Trophoblast cell (in vitro differentiated cells and primary cell): ENCODE measurements around the gene FGF6.

ENCODE experiments used
- DNase-seq, 2 donors: peaks; one replicate each; pipeline ENCODE4 v3.0.0-alpha.2; 2016
- H2AFZ ChIP-seq: 2 replicates; pipeline ENCODE4 v1.6.1; 2013; ENCODE audit warnings: low read length, moderate library complexity, mild to moderate bottlenecking; ENCODE audit not compliant: insufficient read depth, poor library complexity
- H2AK5ac ChIP-seq: 2 replicates; pipeline ENCODE4 v1.6.1; 2013; ENCODE audit warnings: mild to moderate bottlenecking, low read length
- H2BK120ac ChIP-seq: 2 replicates; pipeline ENCODE4 v1.6.1; 2013; ENCODE audit warnings: low read length, mild to moderate bottlenecking, moderate library complexity; ENCODE audit not compliant: insufficient read depth, poor library complexity
- H2BK12ac ChIP-seq: 2 replicates; pipeline ENCODE4 v1.6.1; 2013; ENCODE audit warnings: mild to moderate bottlenecking, low read length, moderate library complexity
- H2BK5ac ChIP-seq: 2 replicates; pipeline ENCODE4 v1.6.1; 2013; ENCODE audit warnings: low read length, low read depth, moderate library complexity, mild to moderate bottlenecking; ENCODE audit not compliant: poor library complexity
- H3K14ac ChIP-seq: 2 replicates; pipeline ENCODE4 v1.6.1; 2013; ENCODE audit warnings: mild to moderate bottlenecking, low read length
- H3K18ac ChIP-seq: 2 replicates; pipeline ENCODE4 v1.6.1; 2013; ENCODE audit warnings: mild to moderate bottlenecking, low read length
- H3K23ac ChIP-seq: 2 replicates; pipeline ENCODE4 v1.6.1; 2013; ENCODE audit warnings: low read length
- H3K27ac ChIP-seq: 2 replicates; pipeline ENCODE4 v1.5.1; 2013; ENCODE audit warnings: low read depth, mild to moderate bottlenecking, inconsistent platforms, low read length, moderate library complexity
- H3K27me3 ChIP-seq: 2 replicates; pipeline ENCODE4 v1.6.1; 2013; ENCODE audit warnings: inconsistent platforms, mild to moderate bottlenecking, low read length, moderate library complexity; ENCODE audit not compliant: insufficient read depth
- H3K36me3 ChIP-seq, 2 experiments: 1 replicate in 1 of 2; 2 replicates in 1 of 2; pipeline ENCODE4 v1.6.1; 2013; ENCODE audit warnings: low read length in 2 of 2, mild to moderate bottlenecking in 2 of 2, moderate library complexity in 1 of 2; ENCODE audit not compliant: insufficient read depth in 2 of 2, control insufficient read depth in 1 of 2
- H3K4ac ChIP-seq: 2 replicates; pipeline ENCODE4 v1.6.1; 2013; ENCODE audit warnings: low read depth, mild to moderate bottlenecking, low read length, moderate library complexity
- H3K4me1 ChIP-seq, 2 experiments: 1 replicate in 1 of 2; 2 replicates in 1 of 2; pipeline ENCODE4 v1.6.1; 2013; ENCODE audit warnings: low read length in 2 of 2, mild to moderate bottlenecking in 2 of 2, moderate library complexity in 1 of 2; ENCODE audit not compliant: insufficient read depth in 2 of 2, control insufficient read depth in 1 of 2
- H3K4me2 ChIP-seq: 2 replicates; pipeline ENCODE4 v1.6.1; 2013; ENCODE audit warnings: inconsistent platforms, mild to moderate bottlenecking, low read length, moderate library complexity
- H3K4me3 ChIP-seq: 2 replicates; pipeline ENCODE4 v1.5.1; 2013; ENCODE audit warnings: mild to moderate bottlenecking, low read depth, low read length, inconsistent platforms
- H3K79me1 ChIP-seq: one replicate; pipeline ENCODE4 v1.6.1; 2013; ENCODE audit warnings: low read length
- H3K79me2 ChIP-seq: 2 replicates; pipeline ENCODE4 v1.6.1; 2013; ENCODE audit warnings: low read length, mild to moderate bottlenecking; ENCODE audit not compliant: control insufficient read depth, insufficient read depth, poor library complexity
- H3K9ac ChIP-seq: 2 replicates; pipeline ENCODE4 v1.6.1; 2013; ENCODE audit warnings: mild to moderate bottlenecking, low read length
- H3K9me3 ChIP-seq: 2 replicates; pipeline ENCODE4 v1.6.1; 2013; ENCODE audit warnings: low read depth, mild to moderate bottlenecking, control low read depth, inconsistent platforms, low read length; ENCODE audit not compliant: insufficient read depth
- H4K12ac ChIP-seq: 2 replicates; pipeline ENCODE4 v1.6.1; 2013; ENCODE audit warnings: low read depth, mild to moderate bottlenecking, low read length, moderate library complexity
- H4K8ac ChIP-seq: 2 replicates; pipeline ENCODE4 v1.6.1; 2013; ENCODE audit warnings: low read depth, mild to moderate bottlenecking, low read length, moderate library complexity
- H4K91ac ChIP-seq: one replicate; pipeline ENCODE4 v1.6.1; 2013; ENCODE audit warnings: low read depth, mild to moderate bottlenecking, low read length, moderate library complexity
- WGBS: extraction: QIAGEN DNeasy Blood & Tissue Kit; methylation state at CpG from one replicate; pipeline ENCODE4 v1.1.7; 2013; ENCODE audit warnings: missing lambda C conversion rate; ENCODE audit not compliant: insufficient read length, insufficient coverage; ENCODE audit errors: extremely low coverage; 5-methylcytosine and 5-hydroxymethylcytosine counted together

FGF6 gene

DNA sequence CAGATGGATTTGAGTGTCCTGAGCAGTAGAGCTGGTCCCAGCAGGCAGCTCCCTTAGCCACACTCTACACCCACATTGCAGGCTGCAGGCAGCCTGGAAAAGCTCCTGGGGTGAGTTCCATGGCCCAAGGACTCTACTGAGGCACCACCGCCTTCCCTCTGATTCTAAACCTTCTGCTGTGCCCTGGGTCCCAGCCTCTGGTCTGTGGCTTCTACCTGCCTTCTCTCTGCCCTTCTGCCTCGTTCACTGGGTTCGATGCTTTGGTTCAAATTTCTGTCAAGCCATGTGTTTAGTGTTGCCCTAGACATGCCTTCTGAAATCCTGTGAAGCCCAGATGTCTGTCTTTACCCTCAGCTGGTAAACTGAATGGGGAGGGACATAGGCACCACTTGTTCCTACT is 1.5 kb upstream of the FGF6 start:
- Histone ChIP-seq H3K14ac (no peak overlapping the region), H3K9ac (no peak overlapping the region), H2AK5ac (no peak overlapping the region), H2BK120ac (no peak overlapping the region), H3K18ac (no peak overlapping the region), H2BK5ac (no peak overlapping the region), H3K4me3 (no peak overlapping the region), H3K36me3 (no peaks in the 10 kb centered on the region), H3K79me2 (no peaks in the 10 kb centered on the region), H3K9me3 (no peaks in the 10 kb centered on the region), H3K23ac (no peak overlapping the region), H2AFZ (no peak overlapping the region), H3K79me1 (no peaks in the 10 kb centered on the region), H4K12ac (no peak overlapping the region), H3K4me2 (no peak overlapping the region), H2BK12ac (no peak overlapping the region), H4K91ac (no peak overlapping the region), H3K27ac (no peak overlapping the region), H3K4ac (no peak overlapping the region), H3K4me1 (peaks cover 5 to 6% of the 10 kb centered on the region in 2 experiments), H4K8ac (no peak overlapping the region), H3K27me3 (no peaks in the 10 kb centered on the region)
- WGBS: no CpG with 5 or more reads among the region's 3 CpGs
- DNase-seq: no peak

- Histone ChIP-seq H4K91ac (no peak overlapping the region), H3K14ac (no peak overlapping the region)
- no CpG with 5 or more reads among the region's 2 CpGs for WGBS
Measured at GRCh38 chr12:4446335-4446734, 720 bp upstream of the FGF6 start.

DNA sequence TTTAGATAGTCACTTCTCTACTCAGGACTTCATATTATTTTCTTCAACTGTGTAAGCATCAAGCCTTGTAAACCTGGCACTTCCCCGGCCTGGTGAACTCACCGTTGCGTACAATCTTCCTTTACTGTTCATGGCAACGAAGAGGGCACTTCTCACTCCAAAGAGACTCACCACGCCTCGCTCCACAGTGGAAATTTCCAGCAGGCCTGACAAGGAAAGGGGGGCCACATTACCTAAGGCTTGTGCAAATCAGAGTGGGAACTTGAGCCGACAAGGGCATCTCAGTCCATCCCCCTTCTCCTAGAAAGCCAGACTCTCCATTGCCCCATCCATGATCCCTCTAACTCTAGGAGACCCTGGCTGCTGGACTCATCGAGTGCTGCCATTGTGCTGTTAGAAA is 1.6 kb downstream of the FGF6 start:
- H3K14ac ChIP-seq: no peak overlapping the region
- H3K9ac ChIP-seq: no peak overlapping the region
- no peak overlapping the region for H4K12ac ChIP-seq
- H3K36me3 ChIP-seq: no peaks in the 10 kb centered on the region
- H3K9me3 ChIP-seq: peaks cover 5% of the 10 kb centered on the region
- H3K79me1 ChIP-seq: no peaks in the 10 kb centered on the region
- H4K8ac ChIP-seq: no peak overlapping the region
- H2BK120ac ChIP-seq: no peak overlapping the region
- no peak overlapping the region for H2AFZ ChIP-seq
- no peaks in the 10 kb centered on the region for H3K27me3 ChIP-seq
- H3K27ac ChIP-seq: no peak overlapping the region
- H2AK5ac ChIP-seq: no peak overlapping the region
- no peak overlapping the region for H2BK12ac ChIP-seq
- H2BK5ac ChIP-seq: no peak overlapping the region
- H3K79me2 ChIP-seq: no peaks in the 10 kb centered on the region
- H3K4me3 ChIP-seq: no peak overlapping the region
- no peak overlapping the region for H3K4me2 ChIP-seq
- H3K4me1 ChIP-seq: no peaks in the 10 kb centered on the region
- H3K4ac ChIP-seq: no peak overlapping the region
- no peak overlapping the region for H4K91ac ChIP-seq
- H3K23ac ChIP-seq: no peak overlapping the region
- WGBS: no CpG with 5 or more reads among the region's 8 CpGs
- H3K18ac ChIP-seq: no peak overlapping the region
- no peak for DNase-seq

More at GRCh38 chr12:4446335-4446734, 720 bp upstream of the FGF6 start:
- Histone ChIP-seq H2BK12ac (no peak overlapping the region), H3K9ac (no peak overlapping the region), H3K79me1 (no peaks in the 10 kb centered on the region), H4K8ac (no peak overlapping the region), H4K12ac (no peak overlapping the region), H3K23ac (no peak overlapping the region), H3K79me2 (no peaks in the 10 kb centered on the region), H3K18ac (no peak overlapping the region), H3K27me3 (no peaks in the 10 kb centered on the region), H2AK5ac (no peak overlapping the region), H3K36me3 (no peaks in the 10 kb centered on the region), H2BK120ac (no peak overlapping the region), H3K4me1 (peaks cover 5 to 6% of the 10 kb centered on the region in 2 experiments), H2BK5ac (no peak overlapping the region), H3K27ac (no peak overlapping the region), H3K4me2 (no peak overlapping the region), H3K9me3 (peaks cover 4% of the 10 kb centered on the region), H3K4ac (no peak overlapping the region), H2AFZ (no peak overlapping the region), H3K4me3 (no peak overlapping the region)
- DNase-seq: no peak

DNA sequence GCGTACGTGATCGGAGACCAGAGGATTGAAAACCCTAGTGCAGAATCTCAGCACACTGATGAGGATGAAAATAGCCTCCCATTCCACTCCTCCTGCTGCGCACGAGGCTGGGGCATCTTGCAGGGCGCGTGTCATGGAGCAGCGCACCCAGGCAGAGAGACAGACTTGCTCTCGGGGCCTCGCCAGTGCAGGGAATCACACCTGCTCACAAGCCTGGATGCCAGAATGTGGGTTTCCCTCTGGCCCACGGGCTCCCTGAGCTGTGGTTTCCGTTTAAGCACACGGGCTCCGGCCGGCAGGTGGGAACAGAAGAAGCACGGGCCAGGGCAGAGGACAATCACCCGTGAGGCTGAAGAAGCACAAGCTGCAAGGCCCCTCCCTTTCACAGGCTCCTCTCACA is 2.0 kb downstream of the FGF6 start:
- H3K27ac ChIP-seq: no peak overlapping the region
- H3K4me2 ChIP-seq: no peak overlapping the region
- no peak overlapping the region for H3K23ac ChIP-seq
- no peak overlapping the region for H4K91ac ChIP-seq
- no peak overlapping the region for H3K9ac ChIP-seq
- no peak overlapping the region for H2AFZ ChIP-seq
- H4K12ac ChIP-seq: no peak overlapping the region
- no peaks in the 10 kb centered on the region for H3K79me2 ChIP-seq
- no CpG with 5 or more reads among the region's 17 CpGs for WGBS
- no peaks in the 10 kb centered on the region for H3K36me3 ChIP-seq
- H3K9me3 ChIP-seq: peaks cover 5% of the 10 kb centered on the region
- no peak overlapping the region for H2AK5ac ChIP-seq
- no peaks in the 10 kb centered on the region for H3K4me1 ChIP-seq
- H2BK5ac ChIP-seq: no peak overlapping the region
- H2BK12ac ChIP-seq: no peak overlapping the region
- no peaks in the 10 kb centered on the region for H3K27me3 ChIP-seq
- no peak overlapping the region for H3K14ac ChIP-seq
- no peak overlapping the region for H3K4me3 ChIP-seq
- no peak overlapping the region for H2BK120ac ChIP-seq
- H3K79me1 ChIP-seq: no peaks in the 10 kb centered on the region
- no peak for DNase-seq
- no peak overlapping the region for H3K4ac ChIP-seq
- H3K18ac ChIP-seq: no peak overlapping the region
- no peak overlapping the region for H4K8ac ChIP-seq
